ENCODE measurements around the gene PGAP3.

PGAP3 gene

DNA sequence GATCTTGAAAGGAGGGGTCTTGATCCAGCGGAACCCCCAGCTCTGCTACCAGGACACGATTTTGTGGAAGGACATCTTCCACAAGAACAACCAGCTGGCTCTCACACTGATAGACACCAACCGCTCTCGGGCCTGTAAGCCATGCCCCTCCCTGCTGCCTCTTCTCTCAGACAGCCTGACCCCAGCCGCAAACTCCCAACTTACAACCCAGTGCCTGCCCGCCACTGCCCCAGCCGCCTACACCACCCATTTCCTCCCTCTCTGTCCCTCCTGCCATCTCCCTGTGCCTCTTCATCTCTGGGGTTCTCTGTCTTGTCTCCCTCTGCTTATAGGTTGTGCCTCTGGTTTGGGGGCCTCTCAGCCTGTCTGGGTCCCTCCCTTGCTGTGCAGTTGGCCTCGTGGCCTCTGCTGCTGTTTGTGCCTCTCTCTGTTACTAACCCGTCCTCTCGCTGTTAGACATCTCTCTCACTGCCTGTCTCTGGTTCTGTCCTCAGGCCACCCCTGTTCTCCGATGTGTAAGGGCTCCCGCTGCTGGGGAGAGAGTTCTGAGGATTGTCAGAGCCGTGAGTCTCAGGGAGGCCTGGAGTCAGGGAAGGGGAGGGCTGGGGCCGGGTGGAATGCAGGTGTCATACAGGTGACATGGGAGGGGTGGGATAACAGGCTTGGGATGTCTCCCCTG is 21.6 kb upstream of the PGAP3 start:
- TF ChIP-seq, protein P1, sequence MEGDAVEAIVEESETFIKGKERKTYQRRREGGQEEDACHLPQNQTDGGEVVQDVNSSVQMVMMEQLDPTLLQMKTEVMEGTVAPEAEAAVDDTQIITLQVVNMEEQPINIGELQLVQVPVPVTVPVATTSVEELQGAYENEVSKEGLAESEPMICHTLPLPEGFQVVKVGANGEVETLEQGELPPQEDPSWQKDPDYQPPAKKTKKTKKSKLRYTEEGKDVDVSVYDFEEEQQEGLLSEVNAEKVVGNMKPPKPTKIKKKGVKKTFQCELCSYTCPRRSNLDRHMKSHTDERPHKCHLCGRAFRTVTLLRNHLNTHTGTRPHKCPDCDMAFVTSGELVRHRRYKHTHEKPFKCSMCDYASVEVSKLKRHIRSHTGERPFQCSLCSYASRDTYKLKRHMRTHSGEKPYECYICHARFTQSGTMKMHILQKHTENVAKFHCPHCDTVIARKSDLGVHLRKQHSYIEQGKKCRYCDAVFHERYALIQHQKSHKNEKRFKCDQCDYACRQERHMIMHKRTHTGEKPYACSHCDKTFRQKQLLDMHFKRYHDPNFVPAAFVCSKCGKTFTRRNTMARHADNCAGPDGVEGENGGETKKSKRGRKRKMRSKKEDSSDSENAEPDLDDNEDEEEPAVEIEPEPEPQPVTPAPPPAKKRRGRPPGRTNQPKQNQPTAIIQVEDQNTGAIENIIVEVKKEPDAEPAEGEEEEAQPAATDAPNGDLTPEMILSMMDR (IDR thresholded peaks at IDR 0.05; ENCODE audit: low read depth, low read length) = no peak
- TF ChIP-seq MYC (IDR thresholded peaks at IDR 0.05; ENCODE audit: low read depth, low read length) (no peak), POLR2A (IDR thresholded peaks at IDR 0.05; ENCODE audit: extremely low read depth, insufficient read length) (no peak)
- TF ChIP-seq, protein P2, sequence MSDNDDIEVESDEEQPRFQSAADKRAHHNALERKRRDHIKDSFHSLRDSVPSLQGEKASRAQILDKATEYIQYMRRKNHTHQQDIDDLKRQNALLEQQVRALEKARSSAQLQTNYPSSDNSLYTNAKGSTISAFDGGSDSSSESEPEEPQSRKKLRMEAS (IDR thresholded peaks at IDR 0.05; ENCODE audit: low read depth, low read length) = no peak
- no peak overlapping the region for H3K4me3 ChIP-seq (ENCODE audit: low read depth, low read length)

DNA sequence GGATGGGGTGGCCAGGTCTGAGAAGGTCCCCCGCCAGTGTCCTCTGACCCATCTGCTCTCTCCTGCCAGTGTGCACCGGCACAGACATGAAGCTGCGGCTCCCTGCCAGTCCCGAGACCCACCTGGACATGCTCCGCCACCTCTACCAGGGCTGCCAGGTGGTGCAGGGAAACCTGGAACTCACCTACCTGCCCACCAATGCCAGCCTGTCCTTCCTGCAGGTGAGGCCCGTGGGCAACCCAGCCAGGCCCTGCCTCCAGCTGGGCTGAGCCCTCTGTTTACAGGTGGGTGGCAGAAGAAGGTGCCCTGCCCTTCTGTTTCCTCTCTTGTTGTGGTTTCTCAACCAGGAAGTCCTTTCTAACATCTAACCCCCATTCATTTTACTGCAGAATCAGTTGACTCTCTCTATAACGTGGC is 19.1 kb upstream of the PGAP3 start:
- TF ChIP-seq POLR2A (IDR thresholded peaks at IDR 0.05; ENCODE audit: extremely low read depth, insufficient read length) = no peak
- TF ChIP-seq, protein P1 (IDR thresholded peaks at IDR 0.05; ENCODE audit: low read depth, low read length) = no peak
- no peak for TF ChIP-seq MYC (IDR thresholded peaks at IDR 0.05; ENCODE audit: low read depth, low read length)
- TF ChIP-seq, protein P2 (IDR thresholded peaks at IDR 0.05; ENCODE audit: low read depth, low read length) = no peak
- no peak for DNase-seq (ENCODE audit: low read depth)
- H3K4me3 ChIP-seq (ENCODE audit: low read depth, low read length) = no peak overlapping the region

More for the DNA sequence above, 21.6 kb upstream of the PGAP3 start:
- no peak for DNase-seq (ENCODE audit: low read depth)

DNA sequence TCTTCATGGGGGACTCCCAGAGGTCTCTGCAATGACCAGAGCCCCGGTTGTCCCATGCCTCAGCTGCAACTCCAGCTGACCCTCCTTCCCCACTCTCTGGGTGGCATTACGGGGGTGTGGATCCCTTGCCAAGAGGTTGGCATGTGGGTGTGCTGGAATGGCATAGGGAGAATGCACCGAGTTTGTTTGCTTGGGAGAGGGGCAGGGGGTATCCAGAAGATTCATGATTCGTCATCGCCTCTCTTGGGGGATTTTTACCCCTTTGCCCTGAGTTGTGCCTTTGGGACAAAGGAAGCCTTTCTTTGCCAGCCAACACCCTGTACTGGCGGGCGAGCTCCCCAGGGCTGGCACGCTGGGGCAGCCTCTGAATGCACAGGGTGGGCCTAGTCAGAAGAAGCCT is 18.5 kb upstream of the PGAP3 start:
- H3K4me3 ChIP-seq (ENCODE audit: low read depth, low read length) = no peak overlapping the region
- TF ChIP-seq, protein P2 (IDR thresholded peaks at IDR 0.05; ENCODE audit: low read depth, low read length) = no peak
- no peak for TF ChIP-seq MYC (IDR thresholded peaks at IDR 0.05; ENCODE audit: low read depth, low read length)
- no peak for TF ChIP-seq POLR2A (IDR thresholded peaks at IDR 0.05; ENCODE audit: extremely low read depth, insufficient read length)
- TF ChIP-seq, protein P1 (IDR thresholded peaks at IDR 0.05; ENCODE audit: low read depth, low read length) = no peak
- DNase-seq (ENCODE audit: low read depth) = no peak

DNA sequence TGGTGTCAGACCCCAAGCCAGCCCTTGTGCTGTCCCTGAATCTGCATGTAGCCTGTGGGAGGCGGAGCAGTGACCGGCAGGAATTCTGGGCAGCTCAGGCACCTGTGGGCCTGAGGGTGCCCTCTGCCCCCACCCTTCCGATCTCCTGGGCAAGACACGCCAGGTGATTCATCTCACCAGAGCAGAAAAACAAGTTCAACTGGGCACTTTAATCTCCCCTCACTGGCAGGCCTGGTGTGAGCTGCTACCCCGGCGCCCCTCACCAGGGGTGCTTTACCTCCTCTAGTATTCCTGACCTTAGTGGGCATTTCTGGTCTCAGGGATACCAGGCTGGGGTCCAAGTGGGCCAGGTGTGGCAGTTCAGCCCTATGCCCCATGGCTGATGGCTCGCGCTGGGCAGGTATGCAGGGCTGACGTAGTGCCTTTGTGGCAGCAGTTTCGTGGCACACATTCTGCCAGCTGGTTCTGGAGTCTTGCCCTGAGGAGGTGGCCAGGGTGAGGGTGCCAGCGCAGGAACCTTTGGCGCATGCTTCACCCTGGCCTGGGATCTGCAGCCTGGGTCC is 18.0 kb upstream of the PGAP3 start:
- no peak overlapping the region for H3K4me3 ChIP-seq (ENCODE audit: low read depth, low read length)
- no peak for TF ChIP-seq POLR2A (IDR thresholded peaks at IDR 0.05; ENCODE audit: extremely low read depth, insufficient read length)
- TF ChIP-seq, protein P2 (IDR thresholded peaks at IDR 0.05; ENCODE audit: low read depth, low read length) = no peak
- no peak for DNase-seq (ENCODE audit: low read depth)

DNA sequence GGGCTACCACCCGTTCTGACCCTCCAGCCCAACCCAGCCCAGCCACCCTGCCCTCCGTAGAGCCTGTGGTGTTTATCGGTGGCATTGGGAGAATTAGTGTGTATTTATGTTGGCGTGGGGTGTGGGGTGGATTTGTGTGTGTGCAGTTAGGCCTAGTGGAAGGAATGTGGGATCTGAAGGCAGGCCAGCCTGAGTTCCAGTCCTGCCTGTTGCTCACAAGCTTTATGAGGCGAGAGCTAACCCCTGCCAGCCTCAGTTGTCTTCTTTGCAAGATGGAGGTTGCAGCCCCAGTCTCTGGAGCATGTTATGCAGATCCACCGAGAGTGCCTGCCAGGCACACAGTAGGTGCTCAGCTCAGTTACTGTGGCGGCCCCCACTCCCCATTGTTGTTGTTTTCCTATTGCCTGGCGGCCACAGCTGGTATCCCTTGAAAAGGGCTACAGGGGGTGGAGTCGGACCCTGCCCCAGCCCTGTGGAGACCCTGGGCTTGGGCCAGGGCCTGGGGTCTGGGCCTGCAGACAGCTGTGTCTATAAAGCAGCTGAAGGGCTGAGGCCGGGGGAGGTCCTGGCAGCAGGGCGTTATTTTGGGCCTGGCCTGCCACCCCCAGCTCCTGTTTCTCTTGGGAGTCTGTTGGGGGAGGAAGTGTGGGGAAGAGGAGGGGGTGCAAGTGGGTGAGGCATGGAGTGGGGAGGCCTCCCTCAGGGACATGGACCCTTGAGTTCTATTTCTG is 17.1 kb upstream of the PGAP3 start:
- H3K4me3 ChIP-seq (ENCODE audit: low read depth, low read length) = no peak overlapping the region
- TF ChIP-seq MYC (IDR thresholded peaks at IDR 0.05; ENCODE audit: low read depth, low read length) (no peak), POLR2A (IDR thresholded peaks at IDR 0.05; ENCODE audit: extremely low read depth, insufficient read length) (no peak)
- TF ChIP-seq, protein P1 (IDR thresholded peaks at IDR 0.05; ENCODE audit: low read depth, low read length) = no peak
- no peak for DNase-seq (ENCODE audit: low read depth)

DNA sequence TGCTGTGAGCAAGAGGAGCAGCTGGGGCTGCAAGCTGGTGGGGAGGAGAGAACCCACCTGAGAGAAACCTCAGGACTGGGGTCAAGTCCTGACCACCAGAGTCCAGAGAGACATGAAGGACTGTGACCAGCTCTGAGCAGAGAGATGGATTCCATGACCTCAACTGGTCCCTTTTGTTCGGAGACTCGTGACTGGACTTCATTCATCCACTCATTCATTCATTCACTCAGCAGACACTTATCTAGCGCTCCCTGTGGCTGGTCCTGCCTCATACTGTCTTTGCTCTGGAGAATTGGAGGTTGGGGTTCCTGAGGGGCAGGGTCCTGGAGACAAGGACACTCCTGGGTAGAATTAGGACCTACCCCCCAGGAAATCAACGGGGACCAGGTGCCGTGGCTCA is 16.1 kb upstream of the PGAP3 start:
- no peak for DNase-seq (ENCODE audit: low read depth)
- no peak overlapping the region for H3K4me3 ChIP-seq (ENCODE audit: low read depth, low read length)
- TF ChIP-seq, protein P1 (IDR thresholded peaks at IDR 0.05; ENCODE audit: low read depth, low read length) = no peak
- TF ChIP-seq, protein P2 (IDR thresholded peaks at IDR 0.05; ENCODE audit: low read depth, low read length) = no peak
- TF ChIP-seq MYC (IDR thresholded peaks at IDR 0.05; ENCODE audit: low read depth, low read length) (no peak), POLR2A (IDR thresholded peaks at IDR 0.05; ENCODE audit: extremely low read depth, insufficient read length) (no peak)
